ENCODE results near the gene HNRNPUL2. TPM values are rescaled to one million over a fixed set of nuclear protein-coding genes. Genes with fewer than 3 reads are reported as not detected.
A peak's percentile ranks its signal among the peaks of the same experiment; 100 is the strongest.

HNRNPUL2 gene
- total RNA-seq, 1 donor from 2014 or later: 61.5 TPM

DNA sequence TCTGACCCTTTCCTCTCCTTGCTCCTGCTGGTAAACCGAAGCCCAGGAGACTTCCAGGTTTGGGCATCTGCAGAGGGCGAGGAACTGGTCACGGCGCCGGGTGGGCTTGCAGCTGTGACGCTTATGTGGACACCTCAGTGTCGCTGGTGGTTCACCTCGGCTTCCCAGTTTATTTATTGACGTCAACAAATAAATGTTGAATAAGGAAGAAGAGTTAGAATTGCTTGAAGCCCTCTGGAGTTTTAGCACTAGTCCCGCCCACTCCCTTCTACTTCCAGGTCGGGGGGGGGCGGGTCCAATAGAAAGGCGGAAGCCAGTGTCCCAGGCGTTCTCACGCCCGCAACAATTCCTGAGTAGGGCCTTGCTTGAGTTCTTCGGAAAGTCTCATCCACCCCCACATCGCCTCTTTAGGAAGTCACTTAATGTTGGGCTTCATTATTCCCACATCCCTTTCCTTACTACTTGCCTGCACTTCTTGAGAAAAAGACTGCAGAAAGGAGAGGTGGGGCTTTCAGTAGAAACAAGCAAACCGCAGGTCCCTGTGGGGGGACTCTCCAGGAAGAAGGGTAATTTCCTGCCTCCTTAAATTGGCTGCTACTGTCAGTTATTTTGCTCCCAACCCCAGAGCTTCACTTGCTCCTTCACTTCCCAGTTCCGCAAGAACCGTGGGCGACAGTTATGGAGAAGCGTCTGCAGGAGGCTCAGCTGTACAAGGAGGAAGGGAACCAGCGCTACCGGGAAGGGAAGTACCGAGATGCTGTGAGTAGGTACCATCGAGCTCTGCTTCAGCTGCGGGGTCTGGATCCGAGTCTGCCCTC is 1.1 kb upstream of the HNRNPUL2 start, which contains the start of gene TTC9C:
Gene TTC9C, plus strand, starts transcription at position 316 of the 818 bp plus-strand sequence. Its CDS starts 363 bp downstream, at position 679.
- no peaks in the 10 kb centered on the region for H3K9me3 Mint-ChIP-seq
- H3K4me3 Mint-ChIP-seq: peak within 1 kb of the TSS; percentile 95
- DNase-seq (ENCODE audit: low spot score in 2 of 2, unreplicated experiment in 2 of 2): peak; percentile 76 to 80
- H3K27me3 Mint-ChIP-seq (ENCODE audit: low read depth): no peaks in the 10 kb centered on the region
- peaks cover 9% of the 10 kb centered on the region for H3K36me3 Mint-ChIP-seq
- H3K4me1 Mint-ChIP-seq: peaks cover 45% of the 10 kb centered on the region
- peak within 1 kb of the TSS; percentile 100 for H3K27ac Mint-ChIP-seq
- TF ChIP-seq, protein P1, sequence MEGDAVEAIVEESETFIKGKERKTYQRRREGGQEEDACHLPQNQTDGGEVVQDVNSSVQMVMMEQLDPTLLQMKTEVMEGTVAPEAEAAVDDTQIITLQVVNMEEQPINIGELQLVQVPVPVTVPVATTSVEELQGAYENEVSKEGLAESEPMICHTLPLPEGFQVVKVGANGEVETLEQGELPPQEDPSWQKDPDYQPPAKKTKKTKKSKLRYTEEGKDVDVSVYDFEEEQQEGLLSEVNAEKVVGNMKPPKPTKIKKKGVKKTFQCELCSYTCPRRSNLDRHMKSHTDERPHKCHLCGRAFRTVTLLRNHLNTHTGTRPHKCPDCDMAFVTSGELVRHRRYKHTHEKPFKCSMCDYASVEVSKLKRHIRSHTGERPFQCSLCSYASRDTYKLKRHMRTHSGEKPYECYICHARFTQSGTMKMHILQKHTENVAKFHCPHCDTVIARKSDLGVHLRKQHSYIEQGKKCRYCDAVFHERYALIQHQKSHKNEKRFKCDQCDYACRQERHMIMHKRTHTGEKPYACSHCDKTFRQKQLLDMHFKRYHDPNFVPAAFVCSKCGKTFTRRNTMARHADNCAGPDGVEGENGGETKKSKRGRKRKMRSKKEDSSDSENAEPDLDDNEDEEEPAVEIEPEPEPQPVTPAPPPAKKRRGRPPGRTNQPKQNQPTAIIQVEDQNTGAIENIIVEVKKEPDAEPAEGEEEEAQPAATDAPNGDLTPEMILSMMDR (IDR thresholded peaks at IDR 0.05; ENCODE audit: unreplicated experiment): no peak

DNA sequence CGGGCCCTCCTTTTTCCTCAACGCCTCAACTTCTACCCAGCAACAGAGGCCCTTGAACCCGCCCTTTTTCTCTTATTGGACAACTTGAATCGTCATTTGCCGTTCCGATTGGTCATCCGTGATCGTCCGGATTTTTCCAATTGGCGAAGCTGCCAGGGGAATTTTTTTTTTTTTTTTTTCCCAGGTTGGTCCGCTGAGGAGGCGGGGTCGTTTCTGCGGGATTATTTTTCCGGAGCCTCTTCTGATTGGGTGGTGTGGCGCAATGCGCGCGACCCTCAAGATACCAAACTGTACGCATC is 564 bp upstream of the HNRNPUL2 start:
- DNase-seq (ENCODE audit: low spot score in 2 of 2, unreplicated experiment in 2 of 2): peak; percentile 68 to 79
- H3K27ac Mint-ChIP-seq: peak overlapping the region; percentile 100
- H3K27me3 Mint-ChIP-seq (ENCODE audit: low read depth): no peaks in the 10 kb centered on the region
- H3K4me1 Mint-ChIP-seq: peaks cover 46% of the 10 kb centered on the region
- no peaks in the 10 kb centered on the region for H3K9me3 Mint-ChIP-seq
- H3K36me3 Mint-ChIP-seq: peaks cover 5% of the 10 kb centered on the region
- peak overlapping the region; percentile 95 for H3K4me3 Mint-ChIP-seq
- TF ChIP-seq, protein P1 (IDR thresholded peaks at IDR 0.05; ENCODE audit: unreplicated experiment): no peak

DNA sequence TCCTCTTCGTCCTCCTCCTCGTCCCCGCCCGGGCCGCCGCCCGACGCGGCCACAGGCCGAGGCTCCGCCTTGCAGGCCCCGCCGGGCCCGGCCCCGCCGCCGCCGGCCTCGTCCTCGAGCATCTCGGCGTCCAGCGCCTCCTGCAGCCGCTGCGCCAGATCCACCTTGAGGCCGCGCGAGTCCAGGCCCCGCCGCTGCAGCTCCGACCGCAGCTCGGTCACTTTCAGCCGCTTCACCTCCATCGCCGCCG is 417 bp downstream of the HNRNPUL2 start:
- H3K27ac Mint-ChIP-seq: peak overlapping the region; percentile 100
- peaks cover 15% of the 10 kb centered on the region for H3K36me3 Mint-ChIP-seq
- H3K27me3 Mint-ChIP-seq (ENCODE audit: low read depth): no peaks in the 10 kb centered on the region
- no peak for DNase-seq (ENCODE audit: low spot score in 2 of 2, unreplicated experiment in 2 of 2)
- TF ChIP-seq, protein P1 (IDR thresholded peaks at IDR 0.05; ENCODE audit: unreplicated experiment): no peak
- no peaks in the 10 kb centered on the region for H3K9me3 Mint-ChIP-seq
- H3K4me3 Mint-ChIP-seq: peak overlapping the region; percentile 95
- peaks cover 49% of the 10 kb centered on the region for H3K4me1 Mint-ChIP-seq

DNA sequence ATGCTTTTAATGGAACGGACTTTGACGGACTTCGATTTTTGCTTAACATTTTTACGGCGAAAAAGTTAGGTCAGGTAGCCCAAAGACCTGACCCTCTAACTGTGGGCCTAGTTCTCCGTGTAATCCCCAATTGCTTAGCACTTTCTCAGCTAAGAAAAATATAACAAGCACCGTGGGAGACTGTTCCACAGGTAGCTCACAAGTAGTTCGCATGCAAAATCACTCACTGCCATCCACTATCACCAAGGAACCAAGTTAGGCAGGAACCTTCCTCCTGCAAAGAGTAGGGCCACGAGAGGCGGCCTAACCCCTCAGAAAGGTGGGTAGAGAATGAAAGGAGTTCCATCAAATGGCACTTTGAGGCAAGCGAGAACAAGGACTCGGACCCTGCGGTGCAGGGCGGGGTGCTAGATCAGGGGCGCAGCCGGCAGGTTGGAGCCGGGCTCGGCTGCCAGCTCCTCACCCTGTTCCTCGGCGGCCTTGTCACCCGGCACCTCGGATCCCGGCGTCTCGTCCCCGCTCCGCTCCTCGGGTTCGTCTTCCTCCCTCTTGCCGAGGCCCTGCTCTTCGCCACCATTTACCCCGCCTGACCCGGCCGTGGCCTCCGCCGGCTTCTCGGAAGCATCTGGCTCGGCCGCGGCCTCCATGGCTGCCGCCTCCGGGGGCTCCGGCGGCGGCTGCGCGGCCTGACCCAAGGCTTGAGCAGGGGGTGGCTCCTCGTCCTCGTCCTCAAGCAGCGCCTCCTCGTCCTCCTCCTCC is 922 bp downstream of the HNRNPUL2 start:
- DNase-seq (ENCODE audit: low spot score in 2 of 2, unreplicated experiment in 2 of 2): no peak

DNA sequence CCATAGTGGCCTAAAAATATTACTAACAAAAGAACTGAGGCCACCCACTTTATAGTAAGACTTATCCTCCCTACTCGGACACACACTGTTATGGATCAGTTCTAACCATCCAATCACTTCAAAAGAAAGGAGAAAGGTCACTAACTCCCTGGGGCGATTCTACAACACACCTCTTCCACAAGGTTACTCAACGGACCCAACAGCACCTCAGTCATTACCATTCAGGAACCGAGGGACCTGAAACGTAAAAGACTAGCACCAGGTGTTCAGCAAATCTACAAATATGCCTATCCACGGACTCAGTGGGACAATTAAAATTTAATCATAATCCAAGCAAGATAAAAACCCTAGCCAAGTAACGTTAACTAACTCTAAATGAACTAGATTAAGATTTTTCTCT is 1.6 kb downstream of the HNRNPUL2 start:
- peak overlapping the region; percentile 95 for H3K4me3 Mint-ChIP-seq
- peaks cover 46% of the 10 kb centered on the region for H3K4me1 Mint-ChIP-seq
- no peaks in the 10 kb centered on the region for H3K9me3 Mint-ChIP-seq
- TF ChIP-seq, protein P1 (IDR thresholded peaks at IDR 0.05; ENCODE audit: unreplicated experiment): no peak
- peak overlapping the region; percentile 91 for H3K27ac Mint-ChIP-seq
- no peak for DNase-seq (ENCODE audit: low spot score in 2 of 2, unreplicated experiment in 2 of 2)
- peaks cover 26% of the 10 kb centered on the region for H3K36me3 Mint-ChIP-seq
- no peaks in the 10 kb centered on the region for H3K27me3 Mint-ChIP-seq (ENCODE audit: low read depth)

More for the DNA sequence above, 922 bp downstream of the HNRNPUL2 start:
- Mint-ChIP-seq H3K36me3 (peaks cover 20% of the 10 kb centered on the region), H3K27me3 (ENCODE audit: low read depth) (no peaks in the 10 kb centered on the region), H3K9me3 (no peaks in the 10 kb centered on the region), H3K4me1 (peaks cover 48% of the 10 kb centered on the region), H3K4me3 (peak overlapping the region; percentile 95), H3K27ac (peak overlapping the region; percentile 91)
- TF ChIP-seq, protein P1 (IDR thresholded peaks at IDR 0.05; ENCODE audit: unreplicated experiment): no peak
